HepG2 (cell line): ENCODE measurements around the gene AFTPH. TPM values are rescaled to one million over a fixed set of nuclear protein-coding genes. Genes with fewer than 3 reads are reported as not detected.

Experiments used
- ATAC-seq: fragments of 200-7000 bp; cut with Tn5 transposase; 3 replicates; pipeline ENCODE4 v1.9.1; 2020; ENCODE audit warnings: mild to moderate bottlenecking, moderate library complexity
- BruUV-seq: library from RNA; stranded (reverse); fragments of 400-500 nt; replicated peaks from 2 replicates; lab custom pipeline; 2021; lab: Mats Ljungman, UMichigan
- CTCF ChIA-PET: fragments of 300-600 bp; formaldehyde crosslinking; extraction: SDS; loops from one replicate; lab custom pipeline; 2021; ENCODE audit warnings: low total read pairs, inconsistent platforms, low intra/inter-chr PET ratio; lab: Yijun Ruan, JAX
- POLR2A ChIA-PET: fragments of 350-600 bp; sonication (Branson Sonifier 250); formaldehyde crosslinking; loops from one replicate; lab custom pipeline; 2020; ENCODE audit warnings: antibody characterized with exemption, inconsistent platforms; lab: Yijun Ruan, JAX
- DNase-seq: peaks from one replicate; pipeline ENCODE4 v3.0.0-alpha.2; 2015; ENCODE audit warnings: low spot score
- FAIRE-seq: peaks from 3 replicates; lab custom pipeline; 2011; peaks lifted over from hg19 to GRCh38; lab: Jason Lieb, UNC
- H2AFZ ChIP-seq: one replicate; pipeline ENCODE4 v1.6.1; 2011; ENCODE audit warnings: low read length, inconsistent platforms
- H3K27ac ChIP-seq: fragments of 300-600 bp; 3 replicates; pipeline ENCODE4 v1.8.0; 2011; ENCODE audit warnings: mixed run types, mild to moderate bottlenecking, mixed read lengths, low read length, inconsistent platforms; ENCODE audit not compliant: insufficient read depth; ENCODE audit errors: extremely low read length
- H3K27me3 ChIP-seq, 2 experiments: fragments of 200-600 bp in 1 of 2; 2 replicates in 1 of 2; 3 replicates in 1 of 2; pipeline versions ENCODE4 v1.6.0 to v1.8.0; 2011; ENCODE audit warnings: low read length in 2 of 2, mild to moderate bottlenecking in 2 of 2, moderate library complexity in 2 of 2, inconsistent platforms in 1 of 2; ENCODE audit not compliant: insufficient read depth in 2 of 2, control insufficient read depth in 1 of 2
- H3K36me3 ChIP-seq, 2 experiments: fragments of 200-600 bp in 1 of 2; replicated peaks in 1 of 2; 2 replicates in 1 of 2; 3 replicates in 1 of 2; pipeline versions ENCODE4 v1.5.1 to v1.8.0; 2011; ENCODE audit warnings: low read length in 2 of 2, inconsistent platforms in 1 of 2; ENCODE audit not compliant: insufficient read depth in 2 of 2, control insufficient read depth in 1 of 2
- H3K4me1 ChIP-seq: 2 replicates; pipeline ENCODE4 v1.5.1; 2012; ENCODE audit warnings: low read length, inconsistent platforms; ENCODE audit not compliant: insufficient read depth
- H3K4me2 ChIP-seq: 2 replicates; pipeline ENCODE4 v1.6.0; 2011; ENCODE audit warnings: low read depth, low read length, inconsistent platforms
- H3K4me3 ChIP-seq, 3 experiments: fragments of 200-600 bp in 1 of 3; sonication (generic), shearing (Covaris generic) in 1 of 3; replicated peaks in 1 of 3; 2 replicates each; pipeline ENCODE4 v1.5.1; 2011 to 2016; ENCODE audit warnings: low read length in 3 of 3, inconsistent platforms in 2 of 3, low read depth in 2 of 3, mild to moderate bottlenecking in 2 of 3, control low read depth in 1 of 3, mixed read lengths in 1 of 3; ENCODE audit not compliant: insufficient read depth in 1 of 3
- H3K79me2 ChIP-seq: one replicate; pipeline ENCODE4 v1.6.1; 2011; ENCODE audit warnings: low read length, inconsistent platforms; ENCODE audit not compliant: insufficient read depth
- H3K9ac ChIP-seq: 2 replicates; pipeline ENCODE4 v1.6.0; 2011; ENCODE audit warnings: mild to moderate bottlenecking, low read depth, low read length, inconsistent platforms; ENCODE audit not compliant: insufficient read depth
- H3K9me3 ChIP-seq: 2 replicates; pipeline ENCODE4 v1.5.1; 2012; ENCODE audit warnings: mild to moderate bottlenecking, low read length
- H4K20me1 ChIP-seq: 2 replicates; pipeline ENCODE4 v1.6.0; 2011; ENCODE audit warnings: inconsistent platforms, mild to moderate bottlenecking, low read length, moderate library complexity; ENCODE audit not compliant: insufficient read depth
- ASH2L ChIP-seq: fragments of 300-600, 200-600 bp; sonication (generic); IDR thresholded peaks from 2 replicates; pipeline ENCODE4 v1.7.0; 2017; ENCODE audit warnings: low read depth, mild to moderate bottlenecking, moderate library complexity, mixed read lengths, low read length; ENCODE audit not compliant: insufficient read length
- CHD2 ChIP-seq: IDR thresholded peaks from 2 replicates; pipeline ENCODE4 v1.6.1; 2011; ENCODE audit warnings: low read depth, low read length, improper control_type of control experiment
- CREB1 ChIP-seq, 2 experiments: fragments of 450-650 bp in 1 of 2; IDR thresholded peaks; 2 replicates each; pipeline ENCODE4 v1.6.1; 2016 to 2017; ENCODE audit warnings: control low read depth in 1 of 2, mild to moderate bottlenecking in 1 of 2, missing compliant biosample characterization in 1 of 2, missing genetic modification characterization in 1 of 2
- ELF3 ChIP-seq: IDR thresholded peaks from 2 replicates; pipeline ENCODE4 v1.6.1; 2016; ENCODE audit warnings: missing genetic modification reagents, missing compliant biosample characterization
- HDAC2 ChIP-seq: sonication (generic); formaldehyde crosslinking; IDR thresholded peaks from 2 replicates; pipeline ENCODE4 v1.4.0; 2020; ENCODE audit warnings: missing genetic modification reagents
- MAFF ChIP-seq: IDR thresholded peaks from 2 replicates; pipeline ENCODE4 v1.6.1; 2011; ENCODE audit warnings: low read depth, low read length, improper control_type of control experiment
- NPAS2 ChIP-seq: sonication (generic); formaldehyde crosslinking; IDR thresholded peaks from 2 replicates; pipeline ENCODE4 v1.8.0; 2022; ENCODE audit warnings: mild to moderate bottlenecking, missing genetic modification reagents, borderline replicate concordance
- NR2C2 ChIP-seq: sonication (generic); formaldehyde crosslinking; IDR thresholded peaks from 2 replicates; pipeline ENCODE4 v1.4.0; 2020; ENCODE audit warnings: missing genetic modification reagents, mild to moderate bottlenecking, moderate library complexity, borderline replicate concordance
- NR2F6 ChIP-seq, 2 experiments: IDR thresholded peaks; 2 replicates each; pipeline ENCODE4 v1.6.1; 2016; ENCODE audit warnings: antibody characterized with exemption in 1 of 2, mild to moderate bottlenecking in 1 of 2
- PPARG ChIP-seq: conservative IDR thresholded peaks from 2 replicates; pipeline ENCODE4 v1.6.1; 2016; ENCODE audit warnings: missing biosample characterization, missing genetic modification reagents
- PRPF4 ChIP-seq: fragments of 200-400 bp; formaldehyde crosslinking; IDR thresholded peaks from 2 replicates; pipeline ENCODE4 v1.6.1; 2016; ENCODE audit warnings: low read length, low read depth; ENCODE audit not compliant: poor library complexity, severe bottlenecking
- TP53 ChIP-seq: sonication (generic); formaldehyde crosslinking; conservative IDR thresholded peaks from 2 replicates; pipeline ENCODE4 v1.4.0; 2020; ENCODE audit warnings: missing genetic modification reagents
- ZNF335 ChIP-seq: sonication (generic); formaldehyde crosslinking; IDR thresholded peaks from 2 replicates; pipeline ENCODE4 v1.4.0; 2020; ENCODE audit warnings: missing genetic modification reagents
- ZNF441 ChIP-seq: sonication (generic); formaldehyde crosslinking; IDR thresholded peaks from 2 replicates; pipeline ENCODE4 v1.7.0; 2021; ENCODE audit warnings: missing genetic modification reagents, borderline replicate concordance
- ZNF652 ChIP-seq: IDR thresholded peaks from 2 replicates; pipeline ENCODE4 v1.6.1; 2016; ENCODE audit warnings: low read depth, borderline replicate concordance
- ZNF891 ChIP-seq: sonication (generic); formaldehyde crosslinking; IDR thresholded peaks from 2 replicates; pipeline ENCODE4 v1.5.0; 2020; ENCODE audit warnings: mild to moderate bottlenecking, missing genetic modification reagents
- WGBS: methylation state at CpG from one replicate; pipeline ENCODE4 v1.1.6; 2017; ENCODE audit warnings: low lambda C conversion rate; 5-methylcytosine and 5-hydroxymethylcytosine counted together
- in situ Hi-C: cut with HindIII; loops from 2 replicates; pipeline ENCODE4 v1.10.0; 2017; ENCODE audit warnings: low pct_unique_long_range_greater_than_20kb; ENCODE audit not compliant: extremely low pct_ligation_motif_present
- intact Hi-C: fragments of 100-400 bp; cut with micrococcal nuclease; formaldehyde crosslinking; loops from one replicate; pipeline ENCODE4 v1.10.0; 2022; ENCODE audit not compliant: unreplicated experiment
- polyA plus RNA-seq, 8 experiments: library from polyadenylated mRNA; depleted of rRNA in 3 of 8; stranded (reverse) in 7 of 8; unstranded in 1 of 8; fragments of >200 nt; fragmentation: Illumina TruSeq in 4 of 8; extraction: Trizol in 4 of 8; gene quantifications; 2 replicates each; pipeline versions ENCODE4 v1.2.1 to v1.2.3, GENCODE V29; 2011 to 2016; ENCODE audit warnings: low read depth in 4 of 8, missing spikeins in 1 of 8, mixed read lengths in 1 of 8; ENCODE audit not compliant: insufficient read depth in 1 of 8
- total RNA-seq, 5 experiments: library from RNA; depleted of rRNA; stranded (reverse); fragments of >200 nt; fragmentation: Illumina TruSeq; extraction: Trizol; gene quantifications; 2 replicates each; pipeline ENCODE4 v1.2.3, GENCODE V29; 2016; ENCODE audit warnings: low read depth in 1 of 5
- TF ChIP-seq, protein P1 (sequence below): sonication (generic); formaldehyde crosslinking; IDR thresholded peaks from 2 replicates; pipeline ENCODE4 v1.4.0; 2020; ENCODE audit warnings: missing genetic modification reagents
- TF ChIP-seq, protein P2 (sequence below): sonication (generic); formaldehyde crosslinking; IDR thresholded peaks from 2 replicates; pipeline ENCODE4 v1.8.0; 2022; ENCODE audit warnings: mild to moderate bottlenecking, missing genetic modification reagents
- TF ChIP-seq, protein P3 (sequence below): sonication (generic); formaldehyde crosslinking; IDR thresholded peaks from 2 replicates; pipeline ENCODE4 v1.4.0; 2020; ENCODE audit warnings: missing genetic modification reagents

AFTPH gene
- total and polyA plus RNA-seq, 2 of the 13 experiments (the other 11 are each of a cell fraction or from before 2014, with no cell fraction given), result 27.5 to 36.8 TPM

DNA sequence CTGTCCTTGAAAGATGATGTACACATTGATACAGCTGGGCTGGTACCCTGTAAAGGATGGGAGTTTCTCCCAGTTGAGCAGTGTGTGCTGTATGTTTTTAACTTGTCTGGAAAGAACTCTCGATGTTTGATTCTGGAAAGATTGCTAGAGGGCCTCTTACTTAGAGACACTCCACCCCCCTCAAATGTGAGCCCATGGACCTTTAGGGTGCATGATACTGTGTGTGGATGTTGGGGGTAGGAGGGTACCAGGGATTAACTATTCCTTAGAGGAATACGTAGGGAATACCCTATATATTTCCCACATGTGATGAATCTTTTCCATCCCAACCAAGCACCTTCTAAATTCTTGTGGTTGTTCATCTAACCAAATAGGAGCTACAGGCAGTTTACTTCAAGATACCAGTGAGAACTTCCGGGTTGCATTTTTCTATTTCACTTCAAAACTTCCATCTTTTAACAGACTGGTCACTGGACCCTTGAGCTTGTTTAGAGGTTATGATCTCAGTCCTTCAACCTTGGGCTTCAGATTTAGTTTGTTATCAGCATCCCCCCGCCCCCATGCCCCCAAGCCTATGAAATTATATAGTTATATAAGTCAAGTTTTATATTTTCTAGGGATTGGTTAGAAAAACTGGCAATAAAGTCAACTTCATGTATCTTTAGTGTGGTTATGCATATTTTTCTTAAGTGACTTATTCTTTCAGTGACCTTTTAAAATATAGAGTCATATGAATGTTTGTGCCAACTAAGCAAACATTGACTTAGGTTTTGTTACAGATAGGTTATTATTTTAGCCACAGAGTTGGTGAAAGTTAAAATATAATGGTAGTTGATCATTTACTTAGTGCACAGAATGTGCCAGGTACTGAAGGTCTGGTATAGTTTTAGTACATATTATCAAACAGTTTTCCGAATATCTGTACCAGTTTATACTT lies 18.2 kb downstream of the AFTPH start:
- no peaks in the 10 kb centered on the region for H3K36me3 ChIP-seq
- no peaks in the 10 kb centered on the region for H3K27me3 ChIP-seq
- peak; percentile 32 for FAIRE-seq
- peaks cover 9% of the 10 kb centered on the region; the same call in 1 of the 2 replicates for H4K20me1 ChIP-seq
- intact Hi-C loops (loop anchor here (2.0 kb wide), 1 partner anchor 18 kb away; the partner anchor contains the start of gene AFTPH), in situ Hi-C loops (no loop called here)
- H3K4me2 ChIP-seq, result peak overlapping the region; percentile 50
- no peak overlapping the region for H2AFZ ChIP-seq
- DNase-seq, result peak; percentile 66
- ChIA-PET CTCF (no interaction called here), POLR2A (interaction anchor here (0.9 to 1.8 kb wide), 5 partner anchors 12 to 112 kb away, joined by 3 to 6 read pairs (median 4); partner anchors contain the start of gene SERTAD2)
- 13% methylated on average over 5 of the region's 5 CpGs for WGBS
- peaks cover 68% of the 10 kb centered on the region for H3K4me1 ChIP-seq
- H3K79me2 ChIP-seq, result peaks cover 66% of the 10 kb centered on the region
- H3K9me3 ChIP-seq, result no peaks in the 10 kb centered on the region
- peak overlapping the region; percentile 43 for H3K27ac ChIP-seq
- H3K4me3 ChIP-seq, result peak overlapping the region in 2 of 3 experiments; percentile 35 to 38; a peak in 3 of 6 replicates
- ATAC-seq, result peak; percentile 82
- BruUV-seq, result no TSS peak
- no peak overlapping the region for H3K9ac ChIP-seq
- TF ChIP-seq, protein P1, sequence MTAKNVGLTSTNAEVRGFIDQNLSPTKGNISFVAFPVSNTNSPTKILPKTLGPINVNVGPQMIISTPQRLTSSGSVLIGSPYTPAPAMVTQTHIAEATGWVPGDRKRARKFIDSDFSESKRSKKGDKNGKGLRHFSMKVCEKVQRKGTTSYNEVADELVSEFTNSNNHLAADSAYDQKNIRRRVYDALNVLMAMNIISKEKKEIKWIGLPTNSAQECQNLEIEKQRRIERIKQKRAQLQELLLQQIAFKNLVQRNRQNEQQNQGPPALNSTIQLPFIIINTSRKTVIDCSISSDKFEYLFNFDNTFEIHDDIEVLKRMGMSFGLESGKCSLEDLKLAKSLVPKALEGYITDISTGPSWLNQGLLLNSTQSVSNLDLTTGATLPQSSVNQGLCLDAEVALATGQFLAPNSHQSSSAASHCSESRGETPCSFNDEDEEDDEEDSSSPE (CRISPR knock-in tag), result no peak
- TF ChIP-seq, protein P2, sequence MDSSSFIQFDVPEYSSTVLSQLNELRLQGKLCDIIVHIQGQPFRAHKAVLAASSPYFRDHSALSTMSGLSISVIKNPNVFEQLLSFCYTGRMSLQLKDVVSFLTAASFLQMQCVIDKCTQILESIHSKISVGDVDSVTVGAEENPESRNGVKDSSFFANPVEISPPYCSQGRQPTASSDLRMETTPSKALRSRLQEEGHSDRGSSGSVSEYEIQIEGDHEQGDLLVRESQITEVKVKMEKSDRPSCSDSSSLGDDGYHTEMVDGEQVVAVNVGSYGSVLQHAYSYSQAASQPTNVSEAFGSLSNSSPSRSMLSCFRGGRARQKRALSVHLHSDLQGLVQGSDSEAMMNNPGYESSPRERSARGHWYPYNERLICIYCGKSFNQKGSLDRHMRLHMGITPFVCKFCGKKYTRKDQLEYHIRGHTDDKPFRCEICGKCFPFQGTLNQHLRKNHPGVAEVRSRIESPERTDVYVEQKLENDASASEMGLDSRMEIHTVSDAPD, result peak; percentile 33; the same call in 1 of the 2 replicates
- TF ChIP-seq PPARG (CRISPR knock-in tag), result 0 out of 2 replicates have a peak, but pooled peaks have one; percentile 17
- peak; percentile 29 for TF ChIP-seq ASH2L
- TF ChIP-seq NPAS2 (CRISPR knock-in tag), result no peak
- TF ChIP-seq PRPF4, result no peak
- TF ChIP-seq, protein P3, sequence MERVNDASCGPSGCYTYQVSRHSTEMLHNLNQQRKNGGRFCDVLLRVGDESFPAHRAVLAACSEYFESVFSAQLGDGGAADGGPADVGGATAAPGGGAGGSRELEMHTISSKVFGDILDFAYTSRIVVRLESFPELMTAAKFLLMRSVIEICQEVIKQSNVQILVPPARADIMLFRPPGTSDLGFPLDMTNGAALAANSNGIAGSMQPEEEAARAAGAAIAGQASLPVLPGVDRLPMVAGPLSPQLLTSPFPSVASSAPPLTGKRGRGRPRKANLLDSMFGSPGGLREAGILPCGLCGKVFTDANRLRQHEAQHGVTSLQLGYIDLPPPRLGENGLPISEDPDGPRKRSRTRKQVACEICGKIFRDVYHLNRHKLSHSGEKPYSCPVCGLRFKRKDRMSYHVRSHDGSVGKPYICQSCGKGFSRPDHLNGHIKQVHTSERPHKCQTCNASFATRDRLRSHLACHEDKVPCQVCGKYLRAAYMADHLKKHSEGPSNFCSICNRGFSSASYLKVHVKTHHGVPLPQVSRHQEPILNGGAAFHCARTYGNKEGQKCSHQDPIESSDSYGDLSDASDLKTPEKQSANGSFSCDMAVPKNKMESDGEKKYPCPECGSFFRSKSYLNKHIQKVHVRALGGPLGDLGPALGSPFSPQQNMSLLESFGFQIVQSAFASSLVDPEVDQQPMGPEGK (CRISPR knock-in tag), result 0 out of 2 replicates have a peak, but pooled peaks have one; percentile 38
- no peak for TF ChIP-seq TP53
- peak; percentile 75 for TF ChIP-seq MAFF
- 0 out of 2 replicates have a peak, but pooled peaks have one; percentile 56 for TF ChIP-seq ELF3 (CRISPR knock-in tag)
- peak; percentile 14; the same call in 1 of the 2 replicates for TF ChIP-seq NR2C2 (CRISPR knock-in tag)
- TF ChIP-seq ZNF335 (CRISPR knock-in tag), result no peak
- TF ChIP-seq CHD2, result no peak
- TF ChIP-seq ZNF652 (CRISPR knock-in tag), result no peak
- no peak for TF ChIP-seq ZNF441
- TF ChIP-seq NR2F6 (IDR thresholded peaks at IDR 0.05), result no peak
- TF ChIP-seq NR2F6 (CRISPR knock-in tag; IDR thresholded peaks at IDR 0.05), result no peak
- TF ChIP-seq ZNF891 (CRISPR knock-in tag), result no peak
- no peak for TF ChIP-seq CREB1 (IDR thresholded peaks at IDR 0.05)
- peak; percentile 45; the same call in 1 of the 2 replicates for TF ChIP-seq CREB1 (CRISPR knock-in tag; IDR thresholded peaks at IDR 0.05)
- TF ChIP-seq HDAC2 (CRISPR knock-in tag), result 0 out of 2 replicates have a peak, but pooled peaks have one; percentile 9
